OCI-LY7 (cell line): ENCODE data around the gene PRSS48.
"Not testable (repeated sequence)": the region's sequence is repeated elsewhere in the genome, so short reads cannot be mapped to it uniquely, and the experiment has no call there.

Source experiments
- CTCF ChIP-seq: fragments of 200-600 bp; sonication (generic); conservative IDR thresholded peaks from 2 replicates; pipeline ENCODE4 v1.5.1; 2014; ENCODE audit warnings: mild to moderate bottlenecking, antibody characterized with exemption, low read length, moderate library complexity, mixed read lengths
- EZH2phosphoT487 ChIP-seq: fragments of 200-600 bp; sonication (generic); IDR thresholded peaks from 2 replicates; pipeline ENCODE4 v1.6.1; 2018; ENCODE audit warnings: low read depth, borderline replicate concordance, mild to moderate bottlenecking, mixed run types, antibody characterized with exemption, low read length, moderate library complexity, mixed read lengths

GRCh38 chr4:151268905-151269304, 8.1 kb upstream of the PRSS48 start:
- TF ChIP-seq CTCF, EZH2phosphoT487: not testable (repeated sequence)
